GM21723 (cell line): ENCODE measurements around the gene ACAA1.
"Not testable (repeated sequence)": the region's sequence is repeated elsewhere in the genome, so short reads cannot be mapped to it uniquely, and the experiment has no call there.

Experiments
- ATAC-seq: cut with Tn5 transposase; IDR thresholded peaks from one replicate; pipeline ENCODE4 v1.9.1; 2021; ENCODE audit warnings: mild to moderate bottlenecking, moderate library complexity; ENCODE audit not compliant: unreplicated experiment

ACAA1 gene

DNA sequence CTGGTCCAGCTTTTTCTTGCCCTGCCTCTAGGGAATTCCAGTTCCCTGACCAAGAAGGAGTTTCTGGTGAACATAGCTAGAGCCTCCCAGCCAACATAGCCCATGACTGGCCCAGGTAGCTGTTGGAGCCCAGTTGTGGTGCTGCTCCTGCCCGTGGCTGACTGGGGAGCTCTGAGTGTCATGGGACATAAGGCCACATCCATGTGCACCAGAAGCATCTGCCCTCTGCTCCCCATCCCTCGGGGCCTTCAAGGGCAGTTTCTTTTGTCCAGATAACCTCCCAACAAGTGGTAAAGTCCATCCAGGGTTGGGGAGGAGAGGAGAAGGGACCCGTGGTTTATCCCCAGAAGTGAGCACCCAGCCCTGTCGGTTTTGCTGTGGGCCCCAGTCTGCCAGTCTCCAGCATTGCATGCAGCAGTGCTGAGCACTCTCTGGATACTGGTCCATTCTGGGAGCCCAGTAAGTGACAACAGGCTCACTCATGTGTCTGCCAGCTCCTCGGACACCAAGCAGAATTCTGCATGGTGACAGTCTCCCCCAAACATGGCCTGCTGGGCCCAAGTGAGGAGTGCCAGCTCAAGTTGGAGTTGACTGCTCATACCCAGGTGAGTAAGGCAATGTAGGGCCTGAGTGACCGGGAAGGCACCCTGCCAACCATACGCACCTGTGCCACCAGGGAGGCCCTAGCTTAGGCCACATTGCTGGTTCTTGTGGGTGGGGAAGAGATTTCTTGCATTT is 28.8 kb downstream of the ACAA1 start:
- ATAC-seq = no peak

DNA sequence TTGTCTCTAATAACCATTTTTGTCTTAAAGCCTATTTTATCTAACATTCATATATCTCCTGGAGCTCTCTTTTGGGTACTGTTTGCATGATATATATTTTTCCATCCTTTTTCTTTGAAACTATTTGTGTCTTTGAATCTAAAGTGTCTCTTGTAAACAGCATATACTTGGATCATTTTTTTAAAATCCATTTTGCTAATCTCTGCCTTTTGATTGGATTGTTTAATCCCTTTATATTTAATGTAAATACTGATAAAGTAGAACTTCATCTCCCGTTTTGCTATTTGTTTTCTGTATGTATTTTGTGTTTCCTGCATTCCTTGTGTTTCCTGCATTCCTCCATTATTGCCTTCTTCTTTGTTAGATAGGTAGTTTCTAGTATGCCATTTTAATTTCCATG is 31.4 kb downstream of the ACAA1 start:
- ATAC-seq = no peak

DNA sequence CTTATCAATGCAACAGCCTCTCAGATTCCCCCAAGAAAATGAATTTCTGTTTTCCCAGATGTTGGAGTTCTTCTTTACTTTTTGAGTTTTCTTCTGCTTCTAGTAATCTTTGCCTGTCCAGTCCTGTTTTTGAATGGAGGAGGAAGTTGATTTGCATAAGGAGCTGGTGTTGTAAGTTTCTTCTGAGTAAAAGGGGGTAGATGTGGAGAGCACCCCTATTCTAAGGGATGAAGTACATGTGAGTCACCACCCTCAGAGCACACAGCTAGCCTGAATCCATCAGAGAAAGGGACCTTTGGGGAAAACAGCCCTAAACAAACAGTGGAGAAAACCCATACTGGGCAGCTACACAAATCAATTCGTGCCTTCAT is 34.5 kb downstream of the ACAA1 start:
- ATAC-seq = no peak

DNA sequence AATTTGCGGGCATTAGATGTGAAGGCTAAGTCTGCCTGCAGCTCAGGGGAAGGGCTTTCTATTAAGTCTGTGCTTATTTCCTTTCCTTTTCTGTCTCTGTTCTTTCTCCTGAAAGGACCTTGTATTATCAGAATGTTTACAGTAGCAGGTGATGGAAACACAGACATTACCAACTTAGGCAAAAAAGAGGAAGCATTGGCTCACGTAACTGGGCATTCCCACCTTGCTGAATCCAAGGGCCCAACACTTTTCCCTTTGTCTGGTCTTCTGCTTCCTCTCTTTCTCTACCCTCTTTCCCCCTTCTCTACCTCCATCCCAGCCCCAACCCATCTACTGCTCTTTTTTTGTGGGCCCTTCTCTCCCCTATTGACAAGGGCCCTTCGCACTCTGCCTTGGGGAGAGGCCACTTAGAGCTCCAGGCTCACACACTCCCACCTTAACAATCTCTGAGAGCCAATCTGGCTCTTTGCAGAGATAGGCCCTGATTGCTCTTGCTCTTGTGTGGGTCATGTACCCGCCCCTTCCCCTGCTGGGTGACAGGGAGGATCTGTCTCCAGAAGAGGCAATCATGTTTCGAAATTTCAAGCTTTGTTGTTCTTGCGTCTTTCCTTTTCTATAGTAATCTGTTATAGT is 35.0 kb downstream of the ACAA1 start:
- ATAC-seq = no peak

- ATAC-seq = no peak
Observed at GRCh38 chr3:38100498-38100897, 36.4 kb downstream of the ACAA1 start.

DNA sequence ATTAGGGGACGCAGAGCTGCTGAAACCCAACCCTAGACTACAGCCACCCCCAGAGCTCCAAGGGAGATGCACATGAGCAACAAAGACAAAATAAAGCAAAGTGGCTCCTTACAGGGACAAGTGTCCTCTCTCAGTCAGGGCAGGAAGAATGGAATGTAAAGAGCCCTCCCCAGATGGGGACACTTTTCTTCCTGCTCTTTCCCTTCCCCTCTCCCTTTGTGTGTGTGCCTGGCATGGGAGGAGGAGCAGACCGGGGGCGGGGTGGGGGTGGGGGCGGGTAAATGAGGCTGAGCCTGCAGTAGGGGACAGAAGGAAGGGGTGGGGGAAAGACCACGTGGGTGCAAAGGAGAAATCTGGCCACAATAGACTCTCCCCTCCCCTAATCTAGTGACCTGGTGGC is 37.4 kb downstream of the ACAA1 start:
- no peak for ATAC-seq

- ATAC-seq = no peak
Observed at GRCh38 chr3:38098376-38098723, 38.6 kb downstream of the ACAA1 start.

- no peak for ATAC-seq
Observed at GRCh38 chr3:38097446-38098375, 39.2 kb downstream of the ACAA1 start.

- ATAC-seq = no peak
Observed at GRCh38 chr3:38095669-38096483, 41.1 kb downstream of the ACAA1 start.

- no peak for ATAC-seq
Observed at GRCh38 chr3:38094999-38095398, 41.9 kb downstream of the ACAA1 start.

DNA sequence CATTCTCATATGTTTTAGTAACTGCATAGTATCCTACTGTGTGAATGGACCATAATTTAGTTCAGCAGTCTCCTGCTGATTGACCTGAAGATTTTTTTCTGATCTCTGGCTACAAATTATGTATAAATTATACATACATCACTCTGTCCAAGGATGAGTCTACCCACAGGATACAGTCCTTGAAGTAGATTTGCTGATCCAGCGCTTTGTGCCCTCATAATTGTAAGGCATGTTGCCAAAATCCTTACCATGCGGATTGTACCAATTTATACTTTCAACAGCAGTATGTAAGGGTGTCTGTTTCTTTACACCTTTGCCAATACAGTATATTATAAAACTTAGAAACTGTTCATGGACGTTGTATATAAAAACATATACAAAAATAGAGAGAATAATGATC is 46.5 kb downstream of the ACAA1 start:
- ATAC-seq = no peak

- no peak for ATAC-seq
Observed at GRCh38 chr3:38089163-38089562, 47.8 kb downstream of the ACAA1 start.

DNA sequence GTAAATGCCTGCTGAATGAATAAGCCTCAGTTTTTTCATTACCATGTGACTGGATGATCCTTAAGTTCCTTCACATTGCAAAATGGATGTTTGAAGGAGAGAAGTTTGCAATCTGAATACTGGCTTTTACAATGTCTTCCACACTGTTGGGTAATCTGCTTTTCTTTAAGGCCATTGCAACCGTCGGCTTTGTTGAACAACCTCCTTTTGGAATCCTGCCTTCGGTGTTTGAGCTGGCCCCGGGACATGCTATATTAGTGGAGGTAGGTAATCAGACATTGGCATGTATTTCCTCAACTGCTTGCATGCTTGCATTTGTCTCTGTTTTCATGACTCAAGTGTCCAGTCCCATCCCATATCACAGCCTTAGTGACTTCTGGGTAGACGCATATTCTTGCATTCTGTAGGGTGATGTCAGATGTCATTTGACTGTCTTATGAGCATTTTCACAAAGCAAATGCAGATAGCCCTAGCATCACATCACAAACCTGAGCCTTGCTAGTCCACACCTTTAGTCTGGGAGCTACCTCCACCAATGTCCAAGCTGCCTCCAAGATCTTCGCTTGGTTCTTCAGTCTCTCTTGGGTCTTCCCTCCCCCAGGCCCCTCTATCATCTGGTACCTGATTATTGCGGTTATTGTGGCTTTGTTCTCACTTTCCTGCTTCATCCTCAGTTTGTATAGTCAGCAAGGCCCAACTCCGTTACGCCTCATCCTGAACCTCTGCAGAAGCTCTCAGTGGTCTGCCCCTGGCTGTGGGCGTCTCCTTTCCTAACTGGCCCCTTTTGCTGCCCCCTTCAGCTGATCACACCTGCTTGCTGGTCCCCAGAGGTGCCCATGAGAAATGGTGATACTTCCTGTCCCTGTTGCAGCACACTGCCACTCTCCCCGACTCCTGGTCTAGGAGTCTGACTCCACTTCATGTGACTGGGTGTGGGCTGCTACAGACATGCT is 48.5 kb downstream of the ACAA1 start:
- no peak for ATAC-seq

GRCh38 chr3:38087278-38087677 is 49.6 kb downstream of the ACAA1 start:
- ATAC-seq = not testable (repeated sequence)

- ATAC-seq = no peak
Observed at GRCh38 chr3:38086496-38086895, 50.4 kb downstream of the ACAA1 start.

- ATAC-seq = no peak
Observed at GRCh38 chr3:38085943-38086324, 51.0 kb downstream of the ACAA1 start.

GRCh38 chr3:38085311-38085942 is 51.5 kb downstream of the ACAA1 start:
- no peak for ATAC-seq

DNA sequence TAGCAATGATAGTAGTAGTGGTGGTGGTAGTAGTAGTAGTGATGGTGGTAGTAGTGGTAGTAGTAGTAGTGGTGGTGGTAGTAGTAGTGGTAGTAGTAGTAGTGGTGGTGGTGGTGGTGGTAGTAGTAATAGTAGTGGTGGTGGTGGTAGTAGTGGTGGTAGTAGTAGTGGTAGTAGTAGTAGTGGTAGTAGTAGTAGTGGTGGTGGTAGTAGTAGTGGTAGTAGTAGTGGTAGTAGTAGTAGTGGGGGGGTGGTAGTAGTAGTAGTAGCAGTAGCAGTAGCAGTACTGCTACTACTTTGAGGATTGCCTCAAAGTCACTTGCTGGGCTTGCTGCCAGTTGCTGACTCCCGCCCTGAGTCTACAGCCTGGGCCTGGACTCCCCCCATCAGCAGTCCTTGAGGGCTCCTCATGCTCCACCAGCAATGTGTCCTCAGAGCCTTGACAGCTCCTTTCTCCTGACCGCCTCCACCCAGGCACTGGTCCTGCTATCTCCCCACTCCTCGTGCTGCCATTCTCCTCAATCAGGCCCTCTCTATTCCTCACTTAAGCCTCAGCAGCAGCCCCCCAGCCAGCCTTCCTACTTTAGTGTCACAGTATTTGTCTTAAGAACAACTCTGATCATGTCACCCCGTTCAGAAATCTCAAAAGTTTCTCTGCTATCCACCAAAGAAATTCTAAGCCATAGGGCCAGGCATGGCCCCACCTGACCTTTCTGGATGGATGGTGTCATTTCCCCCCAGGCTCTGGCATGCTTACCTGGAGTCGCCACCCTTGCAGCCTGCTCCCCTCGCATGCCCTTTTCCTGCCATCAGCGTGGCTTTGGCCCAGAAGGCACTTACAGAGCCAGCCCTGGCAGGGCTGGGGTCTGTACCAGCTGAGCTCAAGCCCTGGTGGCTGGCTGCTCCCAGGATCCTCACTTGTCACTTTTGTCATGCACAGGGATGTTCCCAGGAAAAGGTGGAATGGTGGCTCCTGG is 52.3 kb downstream of the ACAA1 start:
- ATAC-seq = no peak
